ENCODE results near the gene SNAPC5.

Gene SNAPC5, protein sequence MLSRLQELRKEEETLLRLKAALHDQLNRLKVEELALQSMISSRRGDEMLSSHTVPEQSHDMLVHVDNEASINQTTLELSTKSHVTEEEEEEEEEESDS

DNA sequence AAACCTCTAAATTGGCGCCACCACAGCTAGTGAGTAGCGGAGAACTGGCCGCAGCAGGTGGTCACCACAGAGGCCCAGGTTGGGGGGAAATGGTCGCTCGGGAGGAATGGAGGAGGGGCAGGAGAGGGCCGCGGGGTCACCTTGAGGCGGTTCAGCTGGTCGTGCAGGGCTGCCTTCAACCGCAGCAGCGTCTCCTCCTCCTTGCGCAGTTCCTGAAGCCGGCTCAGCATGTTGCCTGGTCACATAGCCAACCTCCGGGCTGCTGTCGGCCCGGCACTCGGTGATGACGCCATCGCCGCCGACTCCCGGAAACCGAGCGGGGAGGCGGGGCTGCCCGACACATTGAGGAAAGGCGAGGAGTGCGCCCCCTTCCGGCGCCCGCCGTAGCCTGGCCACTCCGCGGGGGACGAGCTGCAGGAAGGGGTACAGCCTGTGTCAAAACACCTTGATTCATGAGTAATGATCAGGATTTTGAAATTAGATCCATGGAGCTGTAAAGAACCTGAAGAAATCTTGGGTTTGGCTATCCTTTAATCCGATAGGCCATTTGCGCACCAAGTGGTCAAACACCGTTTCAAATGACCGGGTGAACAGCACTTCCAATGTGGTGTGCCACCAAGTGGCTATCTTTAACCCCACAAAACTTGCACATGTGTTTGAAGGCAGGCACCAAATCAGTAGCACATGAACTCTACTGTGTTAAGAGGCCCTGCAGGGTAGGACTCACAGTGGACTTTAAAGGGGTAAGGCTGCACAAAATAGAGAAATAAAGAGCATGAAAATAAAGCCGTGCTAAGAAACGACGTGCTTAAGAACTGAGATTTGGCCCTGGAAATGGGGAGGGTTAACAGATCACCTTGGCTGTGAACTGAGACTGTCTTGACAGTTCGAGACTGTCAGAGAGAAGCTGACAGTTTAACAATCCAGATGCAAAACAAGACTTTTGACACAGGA lies at the start of gene SNAPC5:
SNAPC5 (minus strand) TSS at position 261 of the 954 bp plus-strand sequence; CDS start at position 230, 31 bp downstream.
- Histone ChIP-seq H3K9me3 (ENCODE audit: control insufficient read depth, low read length) (no peaks in the 10 kb centered on the region), H2AFZ (peak within 1 kb of the TSS; percentile 93), H3K9ac (peak within 1 kb of the TSS; percentile 28), H3K79me2 (peaks cover 2% of the 10 kb centered on the region), H3K36me3 (ENCODE audit: control insufficient read depth, insufficient read depth, low read length) (no peaks in the 10 kb centered on the region), H3K27ac (peak within 1 kb of the TSS; percentile 86), H3K4me2 (ENCODE audit: low read length) (peak within 1 kb of the TSS; percentile 92), H3K4me3 (ENCODE audit: low read depth, low read length) (peak within 1 kb of the TSS; percentile 90), H3K27me3 (ENCODE audit: control insufficient read depth, insufficient read depth, low read length) (no peaks in the 10 kb centered on the region), H3K4me1 (no peaks in the 10 kb centered on the region)
- peak; percentile 95 for TF ChIP-seq CTCF (IDR thresholded peaks at IDR 0.05)

- no peaks in the 10 kb centered on the region for H3K36me3 ChIP-seq (ENCODE audit: control insufficient read depth, insufficient read depth, low read length)
- H3K9me3 ChIP-seq (ENCODE audit: control insufficient read depth, low read length) = no peaks in the 10 kb centered on the region
- no peaks in the 10 kb centered on the region for H3K79me2 ChIP-seq
- no peak for TF ChIP-seq CTCF (IDR thresholded peaks at IDR 0.05)
- H3K27ac ChIP-seq = no peak overlapping the region
- H3K4me1 ChIP-seq = no peaks in the 10 kb centered on the region
- H2AFZ ChIP-seq = no peak overlapping the region
- H3K9ac ChIP-seq = no peak overlapping the region
- no peak overlapping the region for H3K4me3 ChIP-seq (ENCODE audit: low read depth, low read length)
- no peaks in the 10 kb centered on the region for H3K27me3 ChIP-seq (ENCODE audit: control insufficient read depth, insufficient read depth, low read length)
- H3K4me2 ChIP-seq (ENCODE audit: low read length) = no peak overlapping the region
Observed at GRCh38 chr15:66545255-66545654, 47.7 kb upstream of the SNAPC5 start.

GRCh38 chr15:66542896-66543295 lies 45.3 kb upstream of the SNAPC5 start:
- H3K36me3 ChIP-seq (ENCODE audit: control insufficient read depth, insufficient read depth, low read length) = no peaks in the 10 kb centered on the region
- no peaks in the 10 kb centered on the region for H3K79me2 ChIP-seq
- no peak for TF ChIP-seq CTCF (IDR thresholded peaks at IDR 0.05)
- no peaks in the 10 kb centered on the region for H3K27me3 ChIP-seq (ENCODE audit: control insufficient read depth, insufficient read depth, low read length)
- no peaks in the 10 kb centered on the region for H3K4me1 ChIP-seq
- H3K9me3 ChIP-seq (ENCODE audit: control insufficient read depth, low read length) = no peaks in the 10 kb centered on the region
- H3K4me2 ChIP-seq (ENCODE audit: low read length) = no peak overlapping the region
- no peak overlapping the region for H3K27ac ChIP-seq
- no peak overlapping the region for H3K4me3 ChIP-seq (ENCODE audit: low read depth, low read length)
- no peak overlapping the region for H3K9ac ChIP-seq
- H2AFZ ChIP-seq = no peak overlapping the region

DNA sequence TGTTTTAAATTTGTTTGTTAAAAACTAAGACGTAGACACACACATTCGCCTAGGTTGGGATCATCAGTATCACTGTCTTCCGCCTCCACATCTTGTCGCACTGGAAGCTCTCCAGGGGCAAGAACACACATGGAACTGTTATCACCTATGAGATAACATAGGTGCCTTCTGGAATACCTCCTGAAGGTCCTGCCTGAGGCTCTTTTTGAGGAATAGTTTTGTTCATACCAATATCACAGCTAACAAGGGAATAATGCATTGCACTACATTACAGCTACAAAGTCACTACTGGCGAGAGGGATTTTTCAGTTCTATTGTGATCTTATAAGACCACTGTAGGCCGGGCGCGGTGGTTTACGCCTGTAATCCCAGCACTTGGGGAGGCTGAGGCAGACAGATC lies 37.5 kb upstream of the SNAPC5 start:
- H3K27ac ChIP-seq = no peak overlapping the region
- no peaks in the 10 kb centered on the region for H3K79me2 ChIP-seq
- H3K27me3 ChIP-seq (ENCODE audit: control insufficient read depth, insufficient read depth, low read length) = no peaks in the 10 kb centered on the region
- H3K36me3 ChIP-seq (ENCODE audit: control insufficient read depth, insufficient read depth, low read length) = no peaks in the 10 kb centered on the region
- H3K4me1 ChIP-seq = no peaks in the 10 kb centered on the region
- H3K9ac ChIP-seq = no peak overlapping the region
- H3K4me3 ChIP-seq (ENCODE audit: low read depth, low read length) = no peak overlapping the region
- no peaks in the 10 kb centered on the region for H3K9me3 ChIP-seq (ENCODE audit: control insufficient read depth, low read length)
- TF ChIP-seq CTCF (IDR thresholded peaks at IDR 0.05) = no peak
- no peak overlapping the region for H3K4me2 ChIP-seq (ENCODE audit: low read length)
- no peak overlapping the region for H2AFZ ChIP-seq

Data from parathyroid adenoma (tissue), 2 donors.